GM19324 (cell line): Measurements from ENCODE around the gene NMNAT3.

Experiments
- ATAC-seq: cut with Tn5 transposase; IDR thresholded peaks from one replicate; pipeline ENCODE4 v1.9.1; 2021; ENCODE audit warnings: mild to moderate bottlenecking, moderate library complexity; ENCODE audit not compliant: unreplicated experiment, low FRiP score

NMNAT3 gene

DNA sequence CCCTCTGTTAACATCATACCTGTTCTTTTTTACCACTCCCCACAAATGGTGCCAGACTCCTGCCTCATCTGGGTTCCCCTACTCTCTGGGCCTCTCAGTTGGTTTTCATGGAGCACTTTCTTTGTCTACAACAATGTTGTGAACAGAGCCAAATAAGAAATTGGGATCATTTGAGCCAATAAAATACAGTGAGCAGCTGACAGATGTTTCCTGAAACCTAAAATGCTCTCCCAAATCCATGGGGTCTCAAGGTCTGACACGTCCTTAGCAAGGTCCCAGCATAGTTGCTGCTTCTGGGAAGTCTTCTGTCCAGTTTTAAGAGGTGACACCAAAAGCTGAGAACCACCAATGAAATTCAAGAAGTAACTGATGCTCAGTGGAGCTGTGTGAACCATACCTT, 1.7 kb downstream of the NMNAT3 start:
- ATAC-seq: no peak

- no peak for ATAC-seq
These were observed 2.4 kb downstream of the NMNAT3 start for GRCh38 chr3:139675327-139675726.

GRCh38 chr3:139674571-139675260, 3.1 kb downstream of the NMNAT3 start:
- no peak for ATAC-seq

DNA sequence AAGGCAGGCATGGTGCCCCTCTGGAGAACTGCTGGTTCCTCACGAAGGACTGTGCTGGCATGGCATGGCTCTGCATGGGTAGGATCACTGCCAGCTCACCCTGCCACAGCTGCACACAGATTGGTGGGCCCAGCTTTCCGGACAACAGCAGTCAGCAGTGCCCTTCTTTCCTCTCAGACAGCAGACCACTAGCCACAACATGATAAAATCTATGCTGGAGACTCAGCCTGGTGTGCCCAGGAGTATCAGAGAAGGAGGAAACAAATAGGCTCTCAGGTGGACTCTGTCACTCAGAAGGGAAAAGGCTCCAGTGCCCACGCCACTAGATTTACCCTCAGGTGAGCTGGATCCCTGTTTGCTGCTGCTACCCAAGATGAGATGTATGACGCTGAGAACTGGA, 4.9 kb downstream of the NMNAT3 start:
- no peak for ATAC-seq

DNA sequence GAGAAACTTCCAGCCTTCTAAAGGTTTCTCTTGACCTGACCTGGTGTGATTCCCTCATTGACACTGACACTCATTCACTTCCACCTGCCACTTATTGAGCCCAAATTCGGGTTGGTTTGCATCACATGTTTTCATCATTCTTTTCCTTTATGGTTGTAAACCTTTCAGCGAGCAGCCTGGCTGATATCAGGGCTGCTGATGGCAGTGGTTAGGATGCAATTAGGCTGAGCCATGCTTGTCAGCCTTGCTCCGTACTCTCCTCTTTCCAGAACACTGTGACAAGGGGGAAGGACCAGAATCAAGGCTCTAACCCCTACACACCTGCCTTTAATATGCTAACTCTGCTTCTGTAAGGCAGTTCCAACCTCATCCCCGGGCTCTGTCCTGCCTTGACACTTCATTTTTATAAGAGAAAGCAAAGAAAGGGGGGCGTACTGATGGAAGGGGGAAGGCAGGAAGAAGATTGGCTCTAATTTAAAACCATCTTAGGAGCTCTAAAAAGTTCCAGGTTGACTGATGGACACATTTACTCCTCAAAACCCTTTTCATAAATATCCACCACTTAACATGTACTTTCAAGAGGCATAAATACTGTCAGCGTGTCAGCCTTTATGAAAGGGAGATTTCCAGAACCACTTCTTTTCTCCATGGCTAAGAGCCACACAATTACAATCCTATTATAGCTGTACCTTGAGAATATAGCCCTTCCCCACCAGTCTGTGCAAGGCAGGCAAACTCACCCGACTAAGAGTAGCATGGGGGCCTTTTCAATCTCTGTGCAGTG, 5.7 kb downstream of the NMNAT3 start:
- no peak for ATAC-seq

- no peak for ATAC-seq
These were observed 6.7 kb downstream of the NMNAT3 start for GRCh38 chr3:139671107-139671506.

DNA sequence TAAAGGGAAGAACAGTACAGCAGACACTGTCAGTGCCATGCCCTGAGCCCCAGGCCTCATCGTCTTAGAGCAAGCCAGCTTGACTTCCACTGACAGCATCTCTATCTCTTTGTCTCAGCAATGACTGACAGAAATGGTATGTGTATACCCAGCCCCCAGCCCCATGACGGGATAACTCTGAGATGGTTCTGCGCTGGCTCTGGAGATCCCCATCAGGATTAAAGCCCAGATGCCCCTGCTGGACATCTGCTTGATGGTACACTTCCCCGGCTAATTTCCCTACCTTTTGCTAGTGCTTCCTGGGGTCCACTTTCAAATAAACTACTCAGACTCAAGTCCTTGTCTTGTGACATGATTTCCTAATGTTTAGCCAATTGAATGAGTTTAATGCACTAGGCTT, 7.6 kb downstream of the NMNAT3 start:
- no peak for ATAC-seq

- no peak for ATAC-seq
These were observed 9.4 kb downstream of the NMNAT3 start for GRCh38 chr3:139668332-139668731.

- ATAC-seq: no peak
These were observed 12.8 kb downstream of the NMNAT3 start for GRCh38 chr3:139664958-139665357.

DNA sequence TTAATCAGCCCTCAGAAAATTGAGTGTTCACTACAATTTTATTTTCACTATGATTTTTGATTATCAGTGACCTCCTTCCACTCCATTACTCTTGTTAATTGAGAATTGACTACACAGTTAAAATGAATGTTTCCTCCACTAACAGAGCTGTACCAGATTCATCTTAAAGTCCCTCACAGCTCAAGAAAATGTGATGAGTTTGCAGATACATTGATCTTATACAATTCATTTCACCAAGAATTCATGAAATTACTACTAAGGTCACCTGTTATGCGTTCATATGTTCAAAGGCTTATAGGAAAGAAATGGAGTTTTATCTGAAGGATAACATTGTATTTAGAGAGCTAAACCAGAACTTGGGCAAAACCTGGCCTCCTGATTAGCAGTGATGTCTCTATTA, 17.5 kb downstream of the NMNAT3 start:
- no peak for ATAC-seq

GRCh38 chr3:139659511-139659910, 18.3 kb downstream of the NMNAT3 start:
- no peak for ATAC-seq

- no peak for ATAC-seq
These were observed 19.8 kb downstream of the NMNAT3 start for GRCh38 chr3:139657936-139658335.

DNA sequence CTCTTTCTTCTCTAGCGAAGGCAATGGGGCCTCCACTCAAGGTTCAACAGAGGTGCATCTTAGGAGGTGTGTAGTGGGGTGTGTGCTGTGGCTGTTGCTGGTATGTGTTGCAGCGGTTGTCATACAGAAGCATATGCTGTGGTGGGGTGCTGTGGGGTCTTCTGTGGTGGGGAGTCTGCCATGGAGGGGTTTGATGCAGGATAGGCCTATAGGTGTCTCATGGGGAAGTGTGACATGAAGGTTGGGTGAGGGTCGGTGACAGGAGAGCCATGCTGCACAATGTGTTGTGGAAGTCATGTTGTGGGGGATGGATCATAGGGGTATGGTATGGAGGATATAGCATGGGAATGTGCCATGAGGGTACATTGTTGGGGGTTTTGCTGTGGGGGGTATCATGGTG, 20.3 kb downstream of the NMNAT3 start:
- no peak for ATAC-seq

- no peak for ATAC-seq
These were observed 21.7 kb downstream of the NMNAT3 start for GRCh38 chr3:139655909-139656595.

GRCh38 chr3:139654637-139655365, 23.0 kb downstream of the NMNAT3 start:
- ATAC-seq: no peak

- no peak for ATAC-seq
These were observed 24.2 kb downstream of the NMNAT3 start for GRCh38 chr3:139653582-139653981.

DNA sequence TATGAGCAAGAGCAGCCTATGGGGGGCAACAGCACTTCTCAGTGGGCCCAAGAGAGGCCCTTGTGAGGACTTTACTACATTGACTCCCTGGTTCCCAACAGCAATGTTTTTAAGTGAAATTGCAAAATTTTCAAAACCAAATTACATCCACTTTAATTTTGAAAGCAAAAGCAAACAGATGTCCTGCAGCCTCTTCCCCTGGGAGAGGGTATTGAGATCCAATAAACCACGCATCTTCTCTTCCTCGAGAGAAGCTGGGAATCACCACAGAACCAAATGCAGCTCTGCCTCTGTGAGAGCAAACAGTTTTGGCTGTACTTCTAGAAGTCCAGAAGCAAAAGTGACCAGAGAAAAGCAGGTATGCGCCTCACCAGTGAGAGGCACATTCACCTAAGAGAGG, 25.2 kb downstream of the NMNAT3 start:
- no peak for ATAC-seq

GRCh38 chr3:139647866-139648435, 29.8 kb downstream of the NMNAT3 start:
- no peak for ATAC-seq

- no peak for ATAC-seq
These were observed 31.3 kb downstream of the NMNAT3 start for GRCh38 chr3:139646512-139646911.

GRCh38 chr3:139642996-139643395, 34.8 kb downstream of the NMNAT3 start:
- no peak for ATAC-seq

GRCh38 chr3:139640456-139640855, 37.3 kb downstream of the NMNAT3 start:
- no peak for ATAC-seq
